NCI-H345 (cell line): ENCODE data around the gene ZNF792.
"Not testable (repeated sequence)": the region's sequence is repeated elsewhere in the genome, so short reads cannot be mapped to it uniquely, and the experiment has no call there.

Experiments used
- DNase-seq: peaks from one replicate; lab custom pipeline; 2025; lab: John Stamatoyannopoulos, UW

The ZNF792 gene

DNA sequence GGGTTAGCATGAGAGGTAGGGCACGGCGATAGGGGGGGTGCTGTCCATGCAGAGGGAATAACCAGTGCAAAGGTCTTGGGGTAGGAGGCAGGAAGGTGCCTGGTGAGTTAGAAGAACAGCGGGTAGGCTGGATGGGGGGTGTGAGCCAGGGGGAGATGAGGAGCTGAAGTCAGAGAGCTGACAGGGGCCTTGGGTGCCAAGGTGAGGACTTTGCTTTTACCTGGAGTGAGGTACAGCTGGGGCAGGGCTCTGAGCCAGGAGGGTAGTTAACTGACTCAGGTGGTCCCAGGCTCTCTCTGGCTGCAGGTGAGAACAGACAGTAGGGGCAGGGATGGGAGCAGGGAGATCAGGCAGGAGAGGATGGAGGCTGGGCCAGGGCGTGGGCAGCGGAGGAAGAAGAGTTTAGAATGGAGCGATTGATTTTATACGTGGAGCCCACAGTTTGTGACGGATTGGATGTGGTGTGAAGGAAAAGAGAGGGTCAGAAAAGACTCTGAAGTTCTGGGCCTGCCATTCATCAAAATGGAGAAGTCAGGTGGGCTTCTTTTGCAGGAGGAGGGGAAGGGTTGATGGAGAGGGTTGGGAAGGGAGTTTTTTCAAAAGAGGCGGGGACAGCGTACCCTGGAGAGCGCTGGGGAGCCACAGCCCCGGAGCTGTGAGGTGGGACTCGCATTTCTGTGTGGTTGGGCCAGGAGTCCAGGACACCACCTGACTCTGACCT is 34.9 kb upstream of the ZNF792 start:
- DNase-seq: no peak

GRCh38 chr19:34998224-34998623 is 34.2 kb upstream of the ZNF792 start:
- DNase-seq: not testable (repeated sequence)

GRCh38 chr19:34997071-34997617 is 33.1 kb upstream of the ZNF792 start:
- DNase-seq: no peak

GRCh38 chr19:34995551-34995950 is 31.5 kb upstream of the ZNF792 start:
- DNase-seq: no peak

DNA sequence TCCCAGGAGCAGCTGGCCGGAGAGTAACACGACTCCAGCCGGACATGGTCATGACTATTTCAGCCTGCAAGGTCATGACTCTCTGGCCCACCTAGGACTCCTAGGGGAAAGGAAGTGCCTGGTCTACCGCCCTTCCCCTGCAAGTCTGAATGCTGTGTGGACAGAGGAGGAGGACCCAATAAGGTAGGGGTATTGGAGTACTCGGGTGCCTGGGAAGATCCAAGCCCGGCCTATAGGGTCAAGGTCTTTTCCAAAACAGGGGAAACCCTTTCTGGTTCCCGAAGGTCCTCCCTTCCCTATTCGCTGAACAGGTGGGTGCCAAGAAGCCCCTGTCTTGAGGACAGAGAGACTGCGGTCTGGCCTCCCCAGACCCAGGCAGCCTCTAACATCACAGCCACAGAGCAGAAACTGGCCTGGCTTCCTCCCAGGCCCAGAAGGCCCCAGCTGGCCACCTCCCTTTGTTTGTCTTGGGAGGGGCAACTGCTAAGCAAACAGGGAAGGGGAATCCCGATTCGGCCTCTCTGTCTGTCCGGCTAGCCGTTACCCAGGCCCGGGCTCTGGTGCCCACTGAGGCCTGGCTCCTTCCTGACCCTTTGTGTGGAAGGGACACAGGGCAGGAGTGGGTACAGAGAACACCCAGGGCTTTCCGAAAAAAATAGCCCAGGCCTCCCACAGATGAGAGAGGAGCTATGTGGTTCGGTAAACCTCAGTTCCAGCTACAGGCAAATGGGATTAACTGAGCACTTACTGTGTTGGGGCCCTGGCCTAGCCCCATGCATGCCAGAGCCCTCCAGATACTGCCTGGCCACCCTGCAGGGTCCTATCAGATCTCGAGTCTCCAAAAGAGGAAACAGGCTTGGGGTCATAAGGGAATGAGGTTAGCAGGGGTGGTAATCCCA is 30.9 kb upstream of the ZNF792 start:
- DNase-seq: no peak

GRCh38 chr19:34994286-34994642 is 30.2 kb upstream of the ZNF792 start:
- no peak for DNase-seq

GRCh38 chr19:34992582-34992981 is 28.6 kb upstream of the ZNF792 start:
- DNase-seq: not testable (repeated sequence)

DNA sequence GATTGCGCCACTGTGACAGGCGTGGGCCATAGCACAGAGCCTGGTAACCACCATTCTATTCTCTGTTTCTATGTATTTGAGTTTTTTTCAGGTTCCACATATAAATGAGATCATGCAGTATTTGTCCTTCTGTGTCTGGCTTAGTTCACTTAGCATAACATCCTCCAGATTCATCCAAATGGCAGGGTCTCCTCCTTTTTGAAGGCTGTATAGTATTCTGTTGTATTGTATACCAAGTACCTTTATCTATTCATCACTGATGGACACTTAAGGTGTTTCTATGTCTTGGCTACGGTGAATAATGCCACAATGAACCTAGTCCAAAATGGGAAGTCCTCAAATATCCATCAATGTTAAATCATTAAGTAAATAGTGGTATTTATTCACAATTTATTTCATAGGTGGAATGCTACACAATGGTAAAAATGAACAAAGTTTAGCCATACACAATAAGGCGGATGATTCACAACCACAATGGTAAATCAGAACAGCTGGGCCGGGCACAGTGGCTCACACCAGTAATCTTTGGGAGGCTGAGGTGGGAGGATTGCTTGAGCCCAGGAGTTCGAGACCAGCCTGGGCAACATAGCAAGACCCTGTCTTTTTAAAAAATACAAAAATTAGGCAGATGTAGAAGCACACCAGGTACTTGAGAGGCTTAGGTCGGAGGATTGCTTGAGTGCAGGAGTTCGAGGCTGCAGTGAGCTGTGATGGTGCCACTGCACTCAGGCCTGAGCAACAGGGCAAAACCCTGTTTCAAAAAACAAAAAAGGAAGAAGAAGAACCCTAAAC is 27.7 kb upstream of the ZNF792 start:
- no peak for DNase-seq

DNA sequence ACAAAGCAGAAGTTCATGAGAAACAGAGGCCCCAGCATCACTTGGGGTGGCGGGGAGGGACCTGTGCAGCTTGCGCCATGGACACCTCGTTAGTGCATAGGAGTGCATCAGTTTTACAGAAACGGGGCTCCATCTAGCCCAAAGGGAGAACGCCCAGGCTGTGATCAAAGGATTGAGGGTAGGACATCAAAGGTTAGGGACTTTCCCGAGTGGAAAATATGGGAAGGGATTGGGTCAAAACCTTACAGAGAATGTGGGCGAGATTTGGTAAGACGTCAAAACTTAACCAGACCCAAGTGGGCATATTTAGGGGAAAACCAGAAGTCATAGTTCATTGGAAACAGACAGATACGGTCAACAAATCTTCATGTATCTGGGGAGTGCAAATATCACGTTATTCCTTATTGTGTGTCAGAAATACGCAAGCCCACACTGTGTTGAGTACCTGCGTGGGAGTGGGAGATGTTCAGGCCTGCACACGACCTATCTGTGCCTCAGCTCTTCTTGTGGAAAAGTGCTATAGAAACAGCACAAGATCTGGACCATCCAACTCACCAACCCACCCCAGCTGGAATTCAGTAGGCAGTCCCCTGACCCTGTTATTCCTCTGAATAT is 26.7 kb upstream of the ZNF792 start:
- no peak for DNase-seq

DNA sequence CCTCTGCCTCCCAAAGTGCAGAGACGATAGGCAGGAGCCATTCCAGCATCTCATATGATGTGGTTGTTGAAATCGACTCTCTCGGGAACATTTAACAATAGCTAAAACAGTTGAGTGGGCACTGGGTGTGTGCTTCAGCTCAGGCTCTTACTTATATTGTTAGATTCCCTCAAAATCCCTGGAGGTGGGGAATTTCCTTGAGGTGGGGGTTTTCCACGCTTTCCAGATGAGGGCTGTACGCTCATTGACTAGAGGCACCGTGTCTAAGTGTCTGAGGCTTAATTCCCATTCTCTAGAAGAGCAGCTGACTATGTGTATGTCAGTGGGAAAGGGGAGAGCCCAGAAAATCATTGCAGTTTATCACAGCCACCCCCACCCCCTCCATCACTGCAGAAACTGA is 25.3 kb upstream of the ZNF792 start:
- no peak for DNase-seq

- DNase-seq: no peak
Observed at GRCh38 chr19:34988119-34988518, 24.1 kb upstream of the ZNF792 start.

GRCh38 chr19:34985249-34986022 is 21.4 kb upstream of the ZNF792 start:
- DNase-seq: no peak

GRCh38 chr19:34984287-34984686 is 20.3 kb upstream of the ZNF792 start:
- DNase-seq: no peak

- DNase-seq: no peak
Observed at GRCh38 chr19:34983786-34984185, 19.8 kb upstream of the ZNF792 start.

- no peak for DNase-seq
Observed at GRCh38 chr19:34982275-34982674, 18.2 kb upstream of the ZNF792 start.

GRCh38 chr19:34979819-34980640 is 16.0 kb upstream of the ZNF792 start:
- no peak for DNase-seq

DNA sequence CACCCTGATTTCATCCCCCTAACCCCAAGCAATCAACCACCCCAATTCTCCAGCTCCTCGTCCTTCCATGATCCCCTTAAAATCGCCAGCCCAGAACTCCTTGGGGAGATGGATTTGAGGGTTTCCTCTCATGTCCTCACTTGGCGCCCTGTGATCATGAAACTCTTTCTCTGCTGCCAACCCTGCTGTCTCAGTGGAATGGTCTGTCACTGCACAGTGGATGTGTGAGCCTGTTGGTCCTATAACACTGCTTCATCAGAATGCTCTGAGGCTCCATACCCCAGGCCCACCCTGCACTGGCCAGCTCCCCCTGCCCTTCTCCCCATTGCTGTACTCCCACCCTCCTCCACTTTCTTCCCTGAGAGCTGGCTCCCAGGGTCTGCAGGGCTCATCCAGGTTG is 12.6 kb upstream of the ZNF792 start:
- DNase-seq: no peak

DNA sequence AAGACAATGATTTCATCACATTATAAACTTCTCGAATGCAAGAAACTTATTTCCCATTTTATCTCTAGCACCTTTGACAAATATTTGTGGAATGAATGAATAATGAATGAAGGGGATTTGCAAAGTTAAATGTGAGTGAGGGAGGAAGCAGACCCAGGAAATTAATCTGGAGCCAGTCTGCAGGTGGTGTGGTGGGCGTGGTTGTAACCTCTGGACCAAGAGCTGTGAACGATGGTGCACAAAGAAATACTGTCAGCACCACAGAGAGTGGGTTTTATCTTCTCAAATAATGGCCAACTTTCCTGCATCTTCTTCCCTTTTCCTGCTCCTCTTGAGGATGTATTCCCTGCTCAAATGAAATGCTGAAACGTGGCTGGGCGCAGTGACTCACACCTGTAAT is 11.0 kb upstream of the ZNF792 start:
- no peak for DNase-seq

- no peak for DNase-seq
Observed at GRCh38 chr19:34974646-34975045, 10.6 kb upstream of the ZNF792 start.

GRCh38 chr19:34972163-34972705 is 8.2 kb upstream of the ZNF792 start:
- no peak for DNase-seq
